Measurements from ENCODE around the gene GBA2.
A peak's percentile ranks its signal among the peaks of the same experiment; 100 is the strongest.

Gene GBA2

DNA sequence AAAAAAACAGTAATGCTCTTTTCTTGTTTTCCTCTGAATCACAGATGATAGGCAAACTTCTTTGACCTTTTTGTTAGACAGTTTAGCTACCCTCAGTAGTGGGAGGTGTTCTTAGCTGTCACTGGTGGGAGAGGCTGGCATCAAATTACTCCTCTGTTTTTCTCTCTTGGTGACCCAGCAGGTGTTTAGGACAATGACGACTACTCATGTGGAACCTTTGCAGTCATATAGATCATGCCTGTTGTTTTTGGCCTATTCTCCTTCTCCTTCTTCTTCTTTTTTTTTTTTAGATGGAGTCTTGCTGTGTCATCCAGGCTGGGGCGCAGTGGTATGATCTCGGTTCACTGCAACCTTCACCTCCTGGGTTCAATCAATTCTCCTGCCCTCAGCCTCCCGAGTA is 27.0 kb upstream of the GBA2 start:
- Mint-ChIP-seq H3K4me3 (no peak overlapping the region), H3K36me3 (peaks cover 9% of the 10 kb centered on the region), H3K27me3 (no peaks in the 10 kb centered on the region), H3K27ac (peak overlapping the region; percentile 50), H3K9me3 (no peaks in the 10 kb centered on the region), H3K4me1 (peaks cover 4% of the 10 kb centered on the region)
- DNase-seq (ENCODE audit: low spot score in 2 of 2) (no peak), ATAC-seq (ENCODE audit: low read depth) (peak; percentile 35)

DNA sequence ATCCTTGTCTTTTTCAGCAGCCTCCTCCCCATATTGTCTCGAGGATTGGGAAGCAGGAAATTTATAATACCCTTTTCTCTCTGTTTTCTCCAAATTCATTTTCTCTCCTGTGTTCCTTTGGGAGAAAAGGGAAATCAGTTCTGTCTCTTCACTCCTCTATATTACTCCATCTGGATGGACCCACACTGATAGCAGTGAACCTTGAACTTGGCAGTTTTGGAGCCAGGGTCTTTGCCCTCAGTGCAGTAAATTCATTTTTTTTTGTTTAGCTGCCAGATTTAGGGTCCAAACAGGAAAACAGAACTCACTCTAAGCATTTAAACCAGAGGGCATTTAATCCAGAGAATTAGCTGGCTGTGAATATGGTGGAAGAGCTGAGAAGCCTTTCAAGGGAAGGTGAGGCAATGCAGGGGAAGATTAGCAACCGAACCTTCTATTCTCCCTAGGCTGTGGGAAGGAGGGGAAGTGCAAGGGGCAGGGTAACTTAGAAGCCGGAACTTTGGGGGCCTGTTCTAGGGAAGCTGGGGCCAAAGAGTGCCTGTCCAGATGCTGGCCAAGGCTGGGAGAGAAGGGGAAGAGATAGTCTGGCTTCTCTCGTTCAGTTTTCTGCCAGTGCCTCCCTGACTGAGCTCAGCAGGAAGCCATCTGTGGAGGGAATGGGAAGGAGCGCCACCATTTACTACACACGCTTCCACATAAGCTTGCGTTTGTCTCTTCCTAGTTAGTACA is 26.0 kb upstream of the GBA2 start:
- H3K36me3 Mint-ChIP-seq, result peaks cover 5% of the 10 kb centered on the region
- no peak for ATAC-seq (ENCODE audit: low read depth)
- DNase-seq (ENCODE audit: low spot score in 2 of 2), result no peak
- peak overlapping the region; percentile 50 for H3K27ac Mint-ChIP-seq
- peaks cover 4% of the 10 kb centered on the region for H3K4me1 Mint-ChIP-seq
- no peaks in the 10 kb centered on the region for H3K27me3 Mint-ChIP-seq
- H3K9me3 Mint-ChIP-seq, result no peaks in the 10 kb centered on the region
- no peak overlapping the region for H3K4me3 Mint-ChIP-seq

DNA sequence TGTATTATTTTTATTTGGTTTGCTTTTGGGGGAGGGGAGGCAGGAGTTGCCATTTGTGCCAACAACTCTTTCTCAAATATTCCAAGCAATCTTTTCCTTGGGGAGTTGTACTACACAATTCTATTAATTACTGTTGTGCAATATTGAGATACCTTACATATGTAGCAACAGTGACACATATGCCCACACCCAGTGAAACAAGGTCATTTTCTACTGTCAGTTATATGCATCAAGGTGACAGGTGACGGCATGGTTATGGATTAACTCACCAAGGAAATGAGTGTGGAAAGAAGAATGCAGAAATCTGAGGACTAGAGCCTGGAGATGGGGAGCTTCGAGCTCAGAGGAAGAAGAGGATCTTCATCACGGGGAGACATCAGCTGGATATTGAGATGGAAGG is 22.9 kb upstream of the GBA2 start:
- H3K4me3 Mint-ChIP-seq, result no peak overlapping the region
- ATAC-seq (ENCODE audit: low read depth) (no peak), DNase-seq (ENCODE audit: low spot score in 2 of 2) (no peak)
- H3K9me3 Mint-ChIP-seq, result no peaks in the 10 kb centered on the region
- no peak overlapping the region for H3K27ac Mint-ChIP-seq
- no peaks in the 10 kb centered on the region for H3K36me3 Mint-ChIP-seq
- no peaks in the 10 kb centered on the region for H3K27me3 Mint-ChIP-seq
- peaks cover 4% of the 10 kb centered on the region for H3K4me1 Mint-ChIP-seq

DNA sequence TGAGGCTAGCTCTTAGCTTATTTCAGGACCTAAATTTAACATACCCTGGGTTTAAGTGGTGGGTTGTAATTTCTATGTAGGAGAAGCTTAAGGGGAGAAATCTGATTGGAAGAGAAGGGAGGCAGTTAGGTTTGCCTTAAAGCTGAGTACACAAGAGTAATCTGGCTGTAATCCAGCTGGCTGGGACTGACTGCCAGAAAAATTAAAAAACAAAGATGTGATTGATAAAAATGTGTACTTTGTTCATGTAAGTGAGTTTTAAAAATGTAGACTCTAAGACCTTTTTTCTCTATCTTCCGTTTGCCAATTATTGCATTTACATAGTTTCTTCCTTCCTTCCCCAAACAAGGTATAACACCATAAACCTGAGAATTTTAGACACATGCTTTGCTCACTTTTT is 22.5 kb upstream of the GBA2 start:
- Mint-ChIP-seq H3K4me3 (no peak overlapping the region), H3K36me3 (no peaks in the 10 kb centered on the region), H3K4me1 (peaks cover 4% of the 10 kb centered on the region), H3K9me3 (no peaks in the 10 kb centered on the region), H3K27ac (no peak overlapping the region), H3K27me3 (no peaks in the 10 kb centered on the region)
- ATAC-seq (ENCODE audit: low read depth) (no peak), DNase-seq (ENCODE audit: low spot score in 2 of 2) (no peak)

DNA sequence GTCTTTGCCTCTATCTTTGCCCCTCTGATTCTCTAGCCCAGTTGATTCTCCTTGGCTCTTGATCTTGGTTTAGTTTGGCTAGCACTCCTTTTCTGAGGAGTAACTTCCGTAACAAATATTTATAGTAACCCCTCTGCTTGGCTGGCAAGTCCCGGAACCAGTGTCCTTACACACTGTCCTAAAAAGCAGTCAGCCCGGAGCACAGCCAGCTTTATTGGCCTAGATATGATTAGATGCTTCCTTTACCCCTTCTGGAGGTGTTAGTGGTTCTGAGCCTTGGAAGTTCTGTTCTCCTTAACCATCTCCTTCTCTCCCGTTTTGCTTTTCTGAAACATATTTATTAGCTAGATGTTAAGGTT is 22.0 kb upstream of the GBA2 start:
- Mint-ChIP-seq H3K36me3 (no peaks in the 10 kb centered on the region), H3K27me3 (no peaks in the 10 kb centered on the region), H3K4me3 (no peak overlapping the region)

DNA sequence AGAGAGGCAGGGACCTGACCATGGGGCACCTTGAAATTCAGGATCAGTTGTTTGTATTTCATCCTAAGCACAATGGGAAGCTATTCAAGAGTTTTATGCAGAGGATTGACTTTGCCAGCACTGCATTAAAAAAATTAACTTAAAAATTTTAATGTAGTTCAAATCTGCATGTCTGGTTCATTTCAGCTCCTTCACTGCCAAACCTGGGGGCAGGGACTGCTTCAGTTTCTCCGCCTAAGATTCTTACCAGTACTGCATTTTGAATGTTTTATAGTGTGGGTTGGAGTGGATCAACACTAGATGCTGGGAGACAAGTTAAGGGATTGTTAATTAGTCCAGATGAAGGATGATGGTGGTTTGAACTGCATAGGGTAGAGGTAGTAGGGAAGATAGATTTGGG is 20.7 kb upstream of the GBA2 start:
- Mint-ChIP-seq H3K9me3 (no peaks in the 10 kb centered on the region), H3K27me3 (no peaks in the 10 kb centered on the region), H3K36me3 (no peaks in the 10 kb centered on the region), H3K4me1 (no peaks in the 10 kb centered on the region), H3K4me3 (no peak overlapping the region), H3K27ac (no peak overlapping the region)
- DNase-seq (ENCODE audit: low spot score in 2 of 2) (no peak), ATAC-seq (ENCODE audit: low read depth) (no peak)

More for the DNA sequence above, 22.0 kb upstream of the GBA2 start:
- H3K27ac Mint-ChIP-seq, result no peak overlapping the region
- no peaks in the 10 kb centered on the region for H3K9me3 Mint-ChIP-seq
- no peak for DNase-seq (ENCODE audit: low spot score in 2 of 2)
- no peak for ATAC-seq (ENCODE audit: low read depth)
- peaks cover 4% of the 10 kb centered on the region for H3K4me1 Mint-ChIP-seq

DNA sequence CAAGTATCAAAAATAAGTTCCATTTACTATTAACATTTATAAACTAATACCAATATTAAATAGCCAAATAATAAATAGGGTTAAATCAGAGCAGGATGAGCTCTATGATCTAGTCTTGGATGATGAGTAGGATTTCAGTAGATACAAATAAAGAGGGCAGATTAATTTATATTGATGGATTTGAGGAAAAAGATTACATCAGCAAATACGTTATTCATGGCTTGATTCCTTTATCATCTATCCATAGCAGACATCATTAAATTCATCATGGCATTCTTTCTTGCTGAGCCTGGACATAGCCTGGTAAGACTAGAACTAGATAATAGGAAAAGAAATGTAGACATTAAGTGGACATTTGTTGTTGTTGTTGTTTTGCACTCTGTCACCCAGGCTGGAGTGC is 18.4 kb upstream of the GBA2 start:
- no peaks in the 10 kb centered on the region for H3K36me3 Mint-ChIP-seq
- DNase-seq (ENCODE audit: low spot score in 2 of 2), result no peak
- H3K4me3 Mint-ChIP-seq, result no peak overlapping the region
- peaks cover 2% of the 10 kb centered on the region for H3K4me1 Mint-ChIP-seq
- no peak overlapping the region for H3K27ac Mint-ChIP-seq
- no peak for ATAC-seq (ENCODE audit: low read depth)
- H3K27me3 Mint-ChIP-seq, result no peaks in the 10 kb centered on the region
- H3K9me3 Mint-ChIP-seq, result no peaks in the 10 kb centered on the region

DNA sequence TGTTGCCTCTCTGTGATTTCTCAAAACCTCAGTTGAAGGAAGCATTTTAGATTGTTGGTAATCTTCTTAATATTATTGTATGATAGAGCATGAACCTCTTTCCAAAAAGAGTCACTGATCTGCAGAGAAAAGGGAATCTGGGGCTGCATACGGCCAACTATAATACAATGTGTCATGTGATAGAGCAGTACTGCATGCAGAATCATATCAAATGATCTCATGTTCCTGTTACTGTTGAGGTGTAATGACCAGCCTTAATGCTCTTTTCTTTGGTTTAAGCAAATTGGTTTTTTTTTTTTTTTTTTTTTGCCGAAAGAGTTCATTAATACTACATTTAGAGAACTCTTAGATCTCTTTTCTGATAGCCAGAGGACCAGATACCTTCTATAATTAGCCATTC is 18.0 kb upstream of the GBA2 start:
- H3K27me3 Mint-ChIP-seq, result no peaks in the 10 kb centered on the region
- no peak for ATAC-seq (ENCODE audit: low read depth)
- H3K36me3 Mint-ChIP-seq, result no peaks in the 10 kb centered on the region
- H3K4me3 Mint-ChIP-seq, result no peak overlapping the region
- no peak for DNase-seq (ENCODE audit: low spot score in 2 of 2)
- H3K4me1 Mint-ChIP-seq, result peaks cover 4% of the 10 kb centered on the region
- no peak overlapping the region for H3K27ac Mint-ChIP-seq
- no peaks in the 10 kb centered on the region for H3K9me3 Mint-ChIP-seq

DNA sequence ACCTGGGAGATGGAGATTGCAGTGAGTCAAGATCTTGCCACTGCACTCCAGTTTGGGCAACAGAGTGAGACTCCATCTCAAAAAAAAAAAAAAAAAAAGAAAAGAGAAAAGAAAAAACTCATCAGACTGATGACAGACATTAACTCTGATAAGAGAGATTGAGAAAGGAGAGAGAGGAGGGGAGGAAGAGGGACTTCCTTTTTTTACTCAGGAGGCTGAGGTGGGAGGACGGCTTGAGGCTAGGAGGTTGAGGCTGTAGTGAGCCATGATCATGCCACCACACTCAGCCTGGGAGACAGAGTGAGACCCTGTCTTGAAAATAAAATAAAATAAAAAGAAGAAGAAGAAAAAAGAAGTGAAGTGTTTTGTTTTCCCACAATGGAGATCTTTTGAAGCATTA is 14.8 kb upstream of the GBA2 start:
- Mint-ChIP-seq H3K27ac (no peak overlapping the region), H3K27me3 (no peaks in the 10 kb centered on the region), H3K9me3 (no peaks in the 10 kb centered on the region), H3K36me3 (no peaks in the 10 kb centered on the region), H3K4me3 (no peak overlapping the region), H3K4me1 (peaks cover 16% of the 10 kb centered on the region)
- ATAC-seq (ENCODE audit: low read depth), result no peak
- DNase-seq (ENCODE audit: low spot score in 2 of 2), result no peak

DNA sequence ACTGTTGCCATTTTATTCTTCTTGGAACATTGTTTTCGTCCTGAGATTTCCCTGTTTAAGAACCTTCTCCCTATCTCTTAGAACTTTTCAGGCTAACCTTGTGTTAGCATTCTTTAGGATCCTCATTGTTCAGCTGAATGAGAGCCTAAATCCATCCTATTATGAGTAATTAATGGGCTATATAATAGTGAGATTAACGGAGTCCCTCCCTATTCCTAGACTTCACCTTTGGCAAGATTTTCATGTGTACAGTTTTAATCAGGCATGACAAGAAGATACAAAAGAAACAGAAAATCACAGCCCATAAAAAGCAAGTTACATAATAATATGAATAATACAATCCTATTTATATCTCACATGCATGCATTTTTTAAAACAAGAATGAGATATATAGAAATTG is 14.2 kb upstream of the GBA2 start:
- Mint-ChIP-seq H3K4me1 (peaks cover 20% of the 10 kb centered on the region), H3K4me3 (no peak overlapping the region), H3K9me3 (no peaks in the 10 kb centered on the region), H3K36me3 (no peaks in the 10 kb centered on the region), H3K27ac (no peak overlapping the region), H3K27me3 (no peaks in the 10 kb centered on the region)
- ATAC-seq (ENCODE audit: low read depth) (no peak), DNase-seq (ENCODE audit: low spot score in 2 of 2) (no peak)

DNA sequence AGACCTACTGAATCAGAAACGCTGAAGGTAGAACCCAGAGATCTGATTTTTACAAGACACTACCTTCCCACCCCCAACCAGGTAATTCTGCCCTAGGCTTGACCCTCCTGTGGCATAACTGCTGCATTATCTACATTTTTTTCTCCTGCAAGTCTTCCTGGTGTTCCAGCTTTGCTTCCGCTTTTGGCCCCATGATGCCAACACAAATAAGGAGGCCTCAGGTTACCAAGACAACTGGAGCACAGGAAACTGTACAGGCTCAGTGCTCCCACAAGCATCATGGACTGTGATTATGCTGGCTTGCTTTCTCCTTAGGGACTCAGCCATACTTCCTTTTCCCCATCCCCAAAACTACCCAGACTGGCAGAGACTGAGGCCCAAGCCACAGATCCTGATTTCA is 11.6 kb upstream of the GBA2 start:
- DNase-seq (ENCODE audit: low spot score in 2 of 2) (no peak), ATAC-seq (ENCODE audit: low read depth) (no peak)
- Mint-ChIP-seq H3K27ac (no peak overlapping the region), H3K4me3 (no peak overlapping the region), H3K9me3 (no peaks in the 10 kb centered on the region), H3K27me3 (no peaks in the 10 kb centered on the region), H3K4me1 (peaks cover 37% of the 10 kb centered on the region), H3K36me3 (no peaks in the 10 kb centered on the region)

DNA sequence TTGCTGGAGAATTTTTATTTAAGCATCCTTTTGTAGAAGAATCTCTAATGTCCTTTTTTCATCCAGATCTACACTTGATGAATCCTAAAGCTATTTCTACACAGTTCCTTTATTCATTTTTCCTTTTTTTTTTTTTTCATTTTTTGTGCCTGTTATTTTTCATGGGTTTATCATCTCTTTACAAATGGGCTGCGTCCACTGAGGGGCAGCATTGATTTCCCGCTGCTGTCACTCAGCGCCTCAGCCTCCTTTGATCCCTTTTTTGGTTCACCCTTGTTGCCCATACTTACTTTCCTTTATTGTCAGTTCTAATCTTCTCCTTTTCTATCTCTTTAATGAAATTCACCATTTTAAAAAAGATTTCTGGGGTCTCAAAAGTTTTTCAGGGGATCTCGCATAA is 10.8 kb upstream of the GBA2 start:
- no peak for ATAC-seq (ENCODE audit: low read depth)

DNA sequence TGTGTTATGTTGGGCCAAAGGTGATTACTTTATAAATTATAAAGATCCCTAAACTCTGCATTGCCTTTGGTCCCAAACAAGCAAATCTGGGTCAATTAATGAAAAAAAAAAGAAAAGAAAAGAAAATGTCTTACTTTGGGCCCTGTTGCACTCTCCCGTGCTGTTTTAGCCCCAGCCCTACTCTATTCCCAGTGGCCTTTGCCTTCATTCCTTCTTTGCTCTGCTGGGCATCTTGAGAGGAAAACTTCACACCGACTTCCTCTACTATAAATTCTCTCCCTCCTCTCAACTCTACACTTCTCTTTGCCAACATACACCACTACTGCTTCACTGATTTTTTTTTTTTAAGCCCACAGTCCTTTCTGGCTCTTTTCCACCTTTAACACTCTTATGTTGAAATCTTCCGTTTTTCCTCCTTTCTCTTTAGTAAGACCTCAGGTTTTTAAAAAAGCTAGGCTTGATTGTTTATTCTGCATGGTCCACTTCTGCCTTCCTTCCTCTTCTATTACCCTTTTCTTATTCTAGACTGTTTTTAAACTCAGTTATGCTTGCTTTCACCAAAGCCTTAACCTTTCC is 9.5 kb upstream of the GBA2 start:
- peaks cover 35% of the 10 kb centered on the region for H3K4me1 Mint-ChIP-seq

More for the DNA sequence above, 10.8 kb upstream of the GBA2 start:
- Mint-ChIP-seq H3K9me3 (no peaks in the 10 kb centered on the region), H3K4me3 (no peak overlapping the region), H3K4me1 (peaks cover 37% of the 10 kb centered on the region), H3K36me3 (no peaks in the 10 kb centered on the region), H3K27me3 (no peaks in the 10 kb centered on the region), H3K27ac (no peak overlapping the region)
- DNase-seq (ENCODE audit: low spot score in 2 of 2), result no peak

DNA sequence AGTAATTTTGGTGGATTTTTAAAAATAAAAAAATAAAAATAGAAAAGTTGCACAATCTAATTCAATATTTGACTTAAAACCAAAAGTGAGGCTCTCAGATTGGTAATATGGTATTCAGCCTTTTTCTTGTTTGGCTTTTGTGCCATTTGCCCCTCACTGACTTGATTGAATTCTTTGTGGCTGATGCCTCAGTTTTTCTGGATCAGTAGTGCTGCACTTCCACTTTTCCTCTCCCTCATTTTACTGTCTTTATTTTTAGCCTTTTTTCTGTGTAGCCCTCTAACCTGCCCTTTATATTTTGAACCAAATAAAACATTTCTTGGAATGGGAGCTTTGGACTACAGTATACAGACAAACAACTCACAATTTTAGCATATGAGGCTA is 8.9 kb upstream of the GBA2 start:
- Mint-ChIP-seq H3K4me3 (peak overlapping the region; percentile 60), H3K9me3 (no peaks in the 10 kb centered on the region), H3K4me1 (peaks cover 39% of the 10 kb centered on the region), H3K27ac (peak overlapping the region; percentile 93), H3K36me3 (peaks cover 11% of the 10 kb centered on the region), H3K27me3 (no peaks in the 10 kb centered on the region)
- DNase-seq (ENCODE audit: low spot score in 2 of 2) (no peak), ATAC-seq (ENCODE audit: low read depth) (no peak)

More for the DNA sequence above, 9.5 kb upstream of the GBA2 start:
- ATAC-seq (ENCODE audit: low read depth) (no peak), DNase-seq (ENCODE audit: low spot score in 2 of 2) (no peak)
- Mint-ChIP-seq H3K9me3 (no peaks in the 10 kb centered on the region), H3K27ac (peak overlapping the region; percentile 1), H3K4me3 (peak overlapping the region; percentile 24), H3K27me3 (no peaks in the 10 kb centered on the region), H3K36me3 (peaks cover 6% of the 10 kb centered on the region)

DNA sequence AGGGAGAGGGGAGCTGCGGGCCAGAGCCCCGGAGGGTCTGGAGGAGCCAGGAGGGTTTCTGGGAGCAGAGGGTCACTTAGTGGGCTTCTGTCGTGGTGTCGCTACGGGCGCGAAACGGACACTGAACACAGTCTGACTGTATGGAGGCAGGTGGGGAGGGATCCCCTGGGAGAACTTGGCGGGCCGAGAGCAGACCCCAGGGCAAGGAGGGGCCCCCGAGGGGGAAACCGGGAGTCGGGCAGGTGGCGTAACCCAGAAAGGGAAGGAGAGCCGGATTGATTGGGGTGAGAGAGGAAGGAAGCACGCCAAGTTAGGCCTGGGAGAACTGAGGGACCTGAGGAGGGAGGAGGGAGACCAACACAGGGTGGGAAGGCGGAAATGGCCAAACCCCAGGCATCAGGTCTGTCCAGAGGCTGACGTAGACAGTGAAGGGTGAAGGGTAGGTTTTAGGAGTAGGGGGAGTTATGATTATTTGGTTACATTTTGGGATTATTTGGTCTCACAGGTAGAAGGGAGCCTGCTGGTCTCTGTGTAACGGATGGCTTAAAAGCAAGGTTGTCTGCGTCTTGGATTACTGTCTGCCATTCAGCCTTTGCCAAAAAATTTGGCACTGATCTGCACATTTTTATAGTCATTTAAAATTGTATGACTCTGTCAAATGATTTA is 8.3 kb upstream of the GBA2 start:
- peaks cover 16% of the 10 kb centered on the region for H3K36me3 Mint-ChIP-seq
- peak overlapping the region; percentile 98 for H3K4me3 Mint-ChIP-seq
- H3K27ac Mint-ChIP-seq, result peak overlapping the region; percentile 93
- H3K4me1 Mint-ChIP-seq, result peaks cover 41% of the 10 kb centered on the region
- no peaks in the 10 kb centered on the region for H3K9me3 Mint-ChIP-seq
- no peaks in the 10 kb centered on the region for H3K27me3 Mint-ChIP-seq
- peak; percentile 21 for ATAC-seq (ENCODE audit: low read depth)
- DNase-seq (ENCODE audit: low spot score in 2 of 2), result peak in 1 of 2 donors; percentile 11
